ENCODE data around the gene RBM12.
A peak's percentile ranks its signal among the peaks of the same experiment; 100 is the strongest.
"Not testable (repeated sequence)": the region's sequence is repeated elsewhere in the genome, so short reads cannot be mapped to it uniquely, and the experiment has no call there.

RBM12 gene

DNA sequence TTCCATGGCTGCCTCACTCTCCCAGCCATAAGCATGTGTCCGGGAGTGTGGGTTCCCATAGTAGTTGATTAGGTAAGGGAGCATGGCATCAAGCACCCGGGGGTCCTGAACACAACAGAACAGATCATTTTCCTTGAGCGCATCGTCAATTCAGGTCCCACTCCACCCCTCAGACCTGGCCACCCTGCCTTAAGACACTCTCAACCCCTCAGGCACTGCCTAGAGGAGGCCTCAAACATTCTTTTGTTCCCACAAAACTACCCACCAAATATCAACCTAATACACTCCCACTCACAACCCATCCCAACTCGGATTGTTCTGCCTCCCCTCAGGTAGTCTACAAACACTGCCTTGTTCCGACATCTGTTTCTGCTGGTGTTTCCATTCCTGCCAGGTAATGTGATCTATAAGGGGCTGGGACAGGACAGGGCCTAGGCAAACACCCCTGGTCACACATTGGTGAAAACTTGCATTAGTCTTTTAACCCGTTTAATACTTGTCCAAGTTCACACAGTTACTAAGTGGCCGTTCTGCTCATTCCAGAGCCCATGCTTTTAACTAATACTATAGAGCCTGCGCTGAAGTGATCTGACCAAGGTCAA lies 33.1 kb upstream of the RBM12 start:
- DNase-seq: no peak

DNA sequence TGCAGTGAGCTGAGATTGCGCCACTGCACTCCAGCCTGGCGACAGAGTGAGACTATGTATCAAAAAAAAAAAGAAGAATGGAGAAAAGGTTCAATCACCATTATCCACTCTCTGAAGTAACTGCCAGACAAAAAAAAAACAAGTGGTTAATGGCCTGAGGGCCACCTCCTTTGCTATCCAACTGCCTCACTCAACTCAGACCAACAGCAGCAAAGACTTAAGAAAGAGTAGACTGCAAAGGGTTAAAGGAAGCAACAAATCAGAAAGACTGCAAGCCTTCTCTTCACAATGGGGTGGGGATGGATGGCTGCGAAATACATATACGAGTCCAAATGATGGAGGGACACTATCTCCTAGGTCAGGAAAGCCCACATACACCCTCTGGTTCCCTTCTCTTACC lies 31.3 kb upstream of the RBM12 start:
- no peak for DNase-seq

DNA sequence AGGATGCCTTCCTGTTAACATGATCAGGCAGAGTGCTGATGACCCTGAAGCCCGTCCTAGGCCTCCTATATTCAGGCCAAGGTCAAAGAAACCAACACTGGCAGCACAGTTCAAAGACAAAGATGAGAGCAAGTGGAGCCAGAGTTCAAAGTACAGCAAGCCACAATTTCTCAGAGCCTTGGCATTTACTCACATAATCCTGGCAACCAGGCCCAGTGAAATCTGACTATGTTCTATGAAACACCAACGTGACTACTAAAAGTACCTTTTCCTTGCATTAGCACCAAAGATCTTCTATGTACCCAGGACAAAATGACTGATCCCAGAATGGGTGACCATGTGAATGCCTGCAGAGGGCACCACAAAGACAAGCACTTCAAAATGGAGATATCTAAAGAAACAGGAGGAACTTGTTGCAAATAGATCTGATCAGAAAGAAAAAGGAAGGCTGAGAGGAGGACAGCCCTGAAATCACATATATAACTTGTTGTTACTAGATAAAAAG lies 30.6 kb upstream of the RBM12 start:
- no peak for DNase-seq

DNA sequence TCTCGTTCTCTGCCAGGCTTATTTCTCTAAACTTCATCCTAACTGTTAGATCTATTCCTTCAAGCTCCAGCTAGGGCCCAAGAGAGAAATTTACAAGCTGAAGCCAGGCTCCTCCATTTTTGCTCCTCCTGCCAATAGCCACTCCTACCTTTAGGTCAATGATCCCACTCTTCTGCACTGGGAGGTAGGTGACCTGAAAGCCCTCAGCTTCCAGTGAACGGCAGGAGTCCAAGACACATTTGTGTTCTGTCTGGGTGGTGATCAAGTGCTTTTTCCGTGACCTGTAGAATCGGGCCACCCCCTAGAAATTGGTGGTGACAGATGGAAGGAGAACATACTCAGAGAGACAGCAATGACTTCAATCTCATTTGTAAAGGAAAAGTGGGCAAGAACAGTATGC lies 25.6 kb upstream of the RBM12 start:
- no peak for DNase-seq

DNA sequence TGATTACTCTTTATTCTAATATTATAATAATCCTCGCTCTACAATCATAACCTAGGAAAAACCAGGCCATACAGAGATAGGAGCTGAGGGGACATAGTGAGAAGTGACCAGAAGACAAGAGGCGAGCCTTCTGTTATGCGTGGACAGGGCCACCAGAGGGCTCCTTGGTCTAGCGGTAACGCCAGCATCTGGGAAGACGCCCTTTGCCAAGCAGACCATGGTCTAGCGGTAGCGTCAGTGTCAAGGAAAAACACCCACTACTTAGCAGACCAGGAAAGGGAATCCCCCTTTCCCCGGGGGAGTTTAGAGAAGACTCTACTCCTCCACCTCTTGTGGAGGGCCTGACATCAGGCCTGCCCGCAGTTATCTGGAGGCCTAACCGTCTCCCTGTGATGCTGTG lies 22.2 kb upstream of the RBM12 start:
- DNase-seq: not testable (repeated sequence)

DNA sequence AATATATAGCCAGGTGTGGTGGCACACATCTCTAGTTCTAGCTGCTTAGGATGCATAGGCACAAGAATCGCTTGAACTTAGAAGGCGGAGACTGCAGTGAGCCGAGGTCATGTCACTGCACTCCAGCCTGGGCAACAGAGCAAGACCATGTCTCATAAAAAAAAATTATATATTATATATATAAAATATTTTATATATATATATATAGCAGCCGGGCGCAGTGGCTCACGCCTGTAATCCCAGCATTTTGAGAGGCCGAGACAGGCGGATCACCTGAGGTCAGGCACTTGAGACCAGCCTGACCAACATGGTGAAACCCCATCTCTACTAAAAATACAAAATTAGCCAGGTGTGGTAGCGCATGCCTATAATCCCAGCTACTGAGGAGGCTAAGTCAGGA lies 20.7 kb upstream of the RBM12 start:
- DNase-seq: not testable (repeated sequence)

DNA sequence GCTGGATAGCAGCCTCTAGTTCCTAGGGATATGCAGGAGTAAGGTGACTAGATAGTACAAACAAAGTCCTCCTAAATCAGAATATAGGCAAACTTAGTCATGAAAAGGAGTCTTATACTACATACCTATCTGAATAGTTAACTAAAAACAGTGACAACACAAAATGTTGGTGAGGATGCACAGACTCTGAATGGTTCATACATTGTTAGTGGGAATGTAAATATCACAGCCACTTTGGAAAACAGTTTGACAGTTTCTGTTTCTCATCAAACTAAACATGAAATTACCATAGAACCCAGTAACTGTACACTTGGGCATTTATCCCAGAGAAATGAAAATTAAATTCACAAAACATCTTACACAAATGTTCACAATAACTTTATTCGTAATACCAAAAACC lies 17.3 kb upstream of the RBM12 start:
- no peak for DNase-seq

DNA sequence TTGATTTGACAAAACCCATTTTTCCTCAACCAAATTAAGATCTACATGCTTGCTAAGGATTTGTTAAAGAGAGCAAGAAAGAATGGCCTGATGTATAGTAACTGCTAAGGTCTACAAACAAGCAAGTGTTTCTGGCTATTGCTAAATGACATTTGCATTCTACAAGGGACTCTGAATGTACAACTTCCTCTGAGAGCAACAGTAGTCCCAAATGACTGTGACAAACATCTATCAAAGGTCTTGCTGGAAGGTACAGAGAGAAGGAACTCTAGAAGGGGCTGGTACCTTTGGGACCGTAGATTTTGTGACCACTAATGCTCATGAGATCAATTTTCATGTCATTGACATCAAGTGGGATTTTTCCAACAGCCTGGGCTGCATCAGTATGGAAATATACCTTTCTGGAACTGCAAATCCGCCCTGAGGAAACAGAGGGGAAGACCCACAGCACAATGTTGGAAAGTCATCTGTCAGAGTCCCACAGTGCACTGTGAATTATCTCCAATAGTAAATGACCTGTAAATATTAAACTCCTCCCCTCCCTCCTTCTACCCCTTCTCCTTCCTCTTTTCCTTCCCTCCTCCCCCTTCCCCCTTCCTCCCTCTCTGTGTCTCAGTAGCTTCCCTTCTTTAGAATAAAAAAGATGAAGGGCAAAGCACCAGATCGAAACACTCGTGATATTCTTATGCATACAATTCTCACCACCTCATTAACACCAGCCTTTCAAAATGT lies 15.9 kb upstream of the RBM12 start:
- DNase-seq: peak; percentile 27 to 49

DNA sequence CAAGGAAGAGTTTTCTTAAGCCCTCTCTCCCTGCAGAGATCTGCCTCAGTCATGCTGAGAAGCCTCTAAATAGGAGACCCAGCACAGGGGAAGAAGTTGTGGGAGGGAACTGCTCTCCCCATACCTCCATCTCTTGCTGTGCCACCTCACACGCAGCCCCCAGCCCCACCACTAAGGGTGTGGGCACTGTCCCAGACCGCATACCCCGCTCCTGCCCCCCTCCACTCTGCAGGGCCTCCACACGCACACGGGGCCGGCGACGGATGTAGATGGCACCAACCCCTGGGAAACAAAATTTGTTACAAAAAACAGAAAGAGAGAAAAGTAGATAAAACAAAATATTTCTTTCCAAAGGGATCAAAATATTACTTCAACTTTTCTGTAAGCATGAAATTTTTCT lies 10.2 kb upstream of the RBM12 start:
- DNase-seq: no peak

DNA sequence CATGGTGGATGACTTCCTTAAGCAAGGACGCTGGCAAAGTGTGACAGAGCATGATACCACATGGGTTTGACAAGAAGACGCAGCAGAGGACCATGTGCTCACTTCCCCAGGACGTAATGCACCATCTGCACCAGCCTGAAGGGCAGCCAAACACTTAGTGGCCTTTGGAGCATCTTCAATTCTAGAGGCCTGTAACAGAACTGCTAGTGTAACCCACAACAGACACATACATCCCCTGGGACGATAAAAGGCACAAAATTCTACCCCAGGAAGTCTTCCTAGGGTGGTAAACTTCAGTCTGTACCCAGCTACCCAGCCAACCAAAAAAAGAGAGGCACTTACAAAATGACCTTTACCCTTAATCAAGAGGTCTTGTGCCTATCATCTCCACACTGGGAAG lies 9.2 kb upstream of the RBM12 start:
- no peak for DNase-seq

DNA sequence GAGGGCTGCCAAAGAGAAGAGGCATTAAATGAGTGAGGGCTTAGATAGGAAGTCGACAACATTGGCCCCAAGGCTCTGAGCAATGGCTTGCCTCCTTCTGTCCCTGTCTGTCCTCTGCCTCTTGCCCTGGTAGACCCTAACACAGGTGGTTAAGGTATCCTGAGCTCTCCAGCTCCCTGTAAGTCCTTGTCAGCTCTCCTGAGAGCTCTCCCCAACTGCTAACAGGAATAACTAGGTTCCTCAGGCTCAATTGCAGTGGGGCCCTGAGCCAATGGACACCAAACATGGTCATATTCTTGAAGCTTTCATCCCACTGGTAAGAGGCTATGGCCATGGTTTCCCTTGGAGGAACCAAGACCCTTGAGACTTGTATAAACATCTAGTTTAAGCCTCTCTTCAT lies 5.0 kb upstream of the RBM12 start:
- DNase-seq: no peak

DNA sequence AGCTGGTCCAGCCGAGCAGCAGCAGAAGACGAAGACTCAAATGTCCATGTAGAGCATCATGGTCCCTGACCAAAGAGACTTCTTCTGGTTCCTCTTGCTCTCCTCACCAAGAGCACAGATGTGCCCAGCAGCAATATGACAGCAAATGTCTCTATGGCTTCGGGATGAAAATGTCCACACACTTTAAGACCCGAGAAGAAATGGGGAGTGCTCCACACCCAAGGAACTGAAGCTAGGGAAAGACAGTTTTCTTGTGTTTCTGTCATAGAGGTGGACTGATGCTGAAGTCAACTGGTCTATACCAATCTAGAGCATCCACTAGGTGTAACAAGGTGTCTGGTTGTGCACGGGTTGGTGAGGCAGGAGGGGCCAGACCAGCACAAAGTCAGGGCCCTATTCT lies 4.5 kb upstream of the RBM12 start:
- no peak for DNase-seq

DNA sequence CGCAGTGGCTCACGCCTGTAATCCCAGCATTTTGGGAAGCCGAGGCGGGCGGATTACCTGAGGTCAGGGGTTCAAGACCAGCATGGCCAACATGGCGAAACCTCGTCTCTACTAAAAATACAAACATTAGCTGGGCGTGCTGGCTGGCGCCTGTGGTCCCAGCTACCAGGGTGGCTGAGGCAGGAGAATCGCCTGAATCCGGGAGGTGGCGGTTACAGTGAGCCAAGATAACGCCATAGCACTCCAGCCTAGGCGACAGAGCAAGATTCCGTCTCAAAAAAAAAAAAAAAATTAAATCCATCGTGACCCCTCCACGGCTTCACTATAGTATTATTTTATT lies 1.2 kb upstream of the RBM12 start:
- DNase-seq: no peak

DNA sequence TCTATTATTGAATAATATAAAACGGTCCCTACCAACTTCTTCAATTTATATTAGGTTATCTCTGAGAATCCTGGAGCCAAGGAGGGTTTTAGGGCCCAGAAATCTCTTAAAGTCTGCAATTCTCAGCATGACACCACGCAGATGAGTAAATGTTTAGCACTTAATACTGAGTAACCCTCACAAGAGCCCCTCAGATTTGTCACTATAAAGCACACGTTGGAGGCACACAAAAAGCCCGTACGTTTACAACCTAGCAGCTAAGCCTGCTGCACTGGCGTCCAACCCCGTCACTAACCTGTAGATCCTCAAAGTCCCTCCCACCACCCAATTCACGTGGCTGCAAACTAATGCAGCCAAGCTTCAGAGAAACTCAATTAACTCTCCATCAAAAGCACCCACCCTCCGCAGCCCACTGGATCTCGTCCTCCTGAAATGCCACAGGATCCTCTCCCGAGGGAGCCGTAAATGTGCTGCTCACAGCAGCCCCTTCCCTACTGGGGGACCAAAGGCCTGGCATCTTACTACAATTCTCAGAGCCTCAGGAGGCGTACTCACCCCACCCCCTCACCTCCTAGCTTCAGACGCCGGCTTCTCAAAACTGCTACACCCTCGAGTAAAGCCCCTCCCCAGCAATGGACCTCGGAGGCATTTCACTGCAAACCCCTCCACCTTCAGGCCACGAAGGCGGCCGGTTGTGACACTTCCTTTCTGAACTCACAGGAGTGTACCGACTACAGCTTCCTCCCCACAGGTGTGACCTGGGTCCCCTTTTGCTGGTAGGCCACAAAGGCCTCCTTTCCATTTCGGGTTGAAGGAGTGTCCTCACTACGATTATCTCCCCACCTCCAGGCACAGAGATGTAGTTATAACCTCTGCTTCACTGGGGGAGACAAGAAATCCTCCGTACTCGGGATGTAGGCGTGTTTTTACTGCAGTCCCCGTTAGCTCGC lies 909 bp downstream of the RBM12 start:
- no peak for DNase-seq

DNA sequence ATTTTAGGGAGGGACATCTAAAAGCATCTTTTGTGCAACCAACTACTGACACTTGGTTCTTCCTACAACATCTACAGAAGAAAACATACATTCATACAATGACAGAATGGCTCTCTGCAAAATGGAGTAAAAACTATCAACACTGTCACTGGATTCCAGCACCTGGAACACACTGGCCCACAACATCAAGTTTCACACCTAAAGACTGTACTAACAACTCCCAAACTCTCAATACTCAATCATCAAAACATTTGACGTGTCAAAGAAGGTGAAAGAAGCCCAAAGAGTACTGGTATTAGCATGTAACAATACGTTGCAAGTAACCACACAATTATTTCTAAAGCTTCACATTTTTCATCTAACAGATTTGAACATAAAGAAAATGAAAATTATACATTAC lies 2.1 kb downstream of the RBM12 start:
- DNase-seq: no peak

DNA sequence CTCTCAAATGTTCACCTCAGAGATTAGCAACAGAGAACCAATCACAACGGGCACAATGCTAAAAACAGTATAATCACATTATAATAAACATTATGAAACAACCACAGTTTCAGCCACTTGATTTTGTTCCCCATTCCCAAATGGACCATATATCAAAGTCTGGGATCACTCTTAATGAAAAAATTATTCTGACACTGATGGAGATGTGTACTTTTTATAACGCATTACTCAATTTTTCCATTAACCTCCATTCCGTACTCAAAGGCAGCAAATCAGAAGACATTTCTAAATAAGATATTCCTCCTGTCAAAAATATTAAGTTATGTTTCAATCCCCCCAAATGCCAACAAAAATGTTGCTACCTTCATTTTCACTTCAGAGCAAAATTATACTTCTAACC lies 2.8 kb downstream of the RBM12 start:
- DNase-seq: no peak

DNA sequence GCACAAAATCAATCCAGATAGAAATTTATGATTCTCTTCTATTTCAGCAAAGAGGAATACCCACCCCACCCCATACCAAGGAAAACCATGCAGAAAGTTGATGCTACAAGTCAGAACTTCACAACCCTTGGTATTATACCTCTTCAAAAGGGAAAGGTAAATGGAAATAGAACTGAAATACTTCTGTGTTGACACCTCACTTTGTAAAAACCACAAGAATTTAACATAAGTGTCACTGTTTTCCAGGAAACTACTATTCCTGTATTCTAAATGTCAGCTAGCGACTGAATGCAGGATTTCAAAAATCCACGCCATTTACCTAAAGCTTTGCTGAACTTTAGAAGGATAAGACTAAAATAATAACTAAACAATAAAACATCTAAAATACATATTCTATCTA lies 3.6 kb downstream of the RBM12 start:
- DNase-seq: no peak

DNA sequence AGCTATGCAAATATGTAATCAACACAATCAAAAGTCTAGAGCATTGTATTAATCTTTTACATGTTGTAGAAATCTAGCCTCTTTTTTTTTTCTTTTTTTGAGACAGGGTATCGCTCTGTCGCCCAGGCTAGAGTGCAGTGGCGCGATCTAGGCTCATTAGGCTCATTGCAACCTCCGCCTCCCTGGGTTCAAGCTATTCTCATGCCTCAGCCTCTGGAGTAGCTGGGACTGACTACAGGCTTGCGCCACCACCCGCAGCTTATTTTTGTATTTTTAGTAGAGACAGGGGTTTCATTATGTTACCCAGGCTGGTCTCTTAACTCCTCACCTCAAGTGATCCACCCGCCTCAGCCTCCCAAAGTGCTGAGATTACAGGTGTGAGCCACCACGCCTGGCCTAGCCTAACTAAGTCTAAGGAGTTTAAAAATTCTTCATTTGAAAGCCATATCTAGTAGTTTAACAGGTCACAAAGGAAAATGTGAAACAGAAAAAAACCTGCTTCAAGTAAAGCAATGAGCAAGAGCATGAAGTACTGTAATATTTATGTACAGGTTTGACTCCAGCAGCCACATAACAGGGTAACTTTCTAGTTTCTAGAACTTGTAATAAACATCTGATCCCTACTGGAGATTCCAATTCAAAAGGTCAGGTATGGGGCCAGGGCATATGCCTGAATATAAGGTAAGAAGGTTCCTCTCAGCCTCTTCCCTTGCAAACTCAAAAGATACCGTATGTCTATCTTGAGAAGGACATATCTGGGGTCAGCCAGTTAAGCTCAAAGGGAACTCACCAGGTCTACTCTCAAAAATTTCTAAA lies 4.4 kb downstream of the RBM12 start:
- DNase-seq: no peak

DNA sequence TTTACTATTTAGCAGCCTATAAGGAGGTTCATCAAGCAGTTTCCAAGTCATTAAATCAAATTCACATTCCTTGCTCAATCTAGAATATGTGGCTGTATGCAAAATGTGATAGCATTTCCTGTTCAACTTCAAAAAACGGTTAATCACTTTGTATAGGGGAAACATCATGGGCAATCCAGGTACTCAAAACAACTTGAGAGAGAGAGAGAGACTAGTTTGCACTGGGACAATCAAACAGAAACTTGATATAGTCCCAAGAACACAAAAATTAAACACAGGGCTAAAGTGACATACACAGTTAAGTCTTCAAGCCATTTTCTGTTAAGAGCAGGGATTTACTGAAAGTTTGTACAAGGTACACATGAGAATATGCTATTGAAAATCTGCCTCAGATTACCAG lies 7.4 kb downstream of the RBM12 start:
- no peak for DNase-seq

DNA sequence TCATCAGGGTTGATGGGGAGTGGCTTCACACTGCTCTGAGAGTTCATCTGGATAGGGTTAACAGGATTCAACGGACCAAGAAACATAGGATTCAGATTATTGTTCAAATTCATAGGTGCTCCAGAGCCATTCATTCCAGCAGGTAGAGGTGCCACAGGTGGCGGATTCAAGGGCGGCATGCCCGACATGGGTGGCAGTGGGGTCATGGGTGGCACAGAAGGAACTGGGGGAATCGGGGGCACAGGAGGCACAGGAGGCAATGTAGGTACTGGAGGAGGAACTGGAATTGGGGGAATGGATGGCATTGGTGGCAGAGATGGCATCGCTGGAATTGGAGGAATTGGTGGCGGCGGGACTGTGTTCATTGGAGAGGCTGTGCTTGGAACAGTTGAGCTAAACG lies 10.3 kb downstream of the RBM12 start:
- DNase-seq: no peak

DNA sequence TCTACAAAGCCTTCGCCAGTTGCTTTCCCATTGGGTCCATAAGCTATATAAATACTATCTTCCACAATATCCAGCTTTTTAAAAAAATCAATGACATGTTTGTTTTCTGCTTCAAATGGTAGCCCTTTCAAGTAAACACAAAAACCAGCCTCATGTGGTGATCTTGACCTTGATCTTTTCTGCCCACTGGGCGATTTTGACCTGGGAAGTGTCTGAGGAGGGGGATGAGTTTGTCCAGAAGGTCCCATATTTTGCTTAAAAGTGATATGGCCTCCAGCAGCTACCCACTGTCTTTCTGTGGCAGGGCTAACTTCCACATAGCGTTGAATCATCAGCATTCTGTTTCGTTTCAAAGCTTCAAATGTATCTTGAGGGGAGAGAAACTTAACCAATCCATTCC lies 10.8 kb downstream of the RBM12 start:
- no peak for DNase-seq

DNA sequence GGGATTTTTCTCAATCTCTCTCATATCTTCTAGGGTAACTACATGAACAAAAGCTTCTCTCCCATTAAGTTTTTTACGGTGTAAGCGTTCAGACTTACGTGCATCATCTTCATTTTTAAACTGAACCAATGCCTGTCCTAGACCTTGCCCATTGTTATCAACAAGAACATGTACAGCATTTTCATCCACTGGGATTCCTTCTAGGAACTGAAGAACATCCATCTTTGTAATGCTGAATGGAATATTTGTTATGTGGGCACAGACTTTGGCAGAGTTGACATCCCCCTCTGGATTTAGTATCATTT lies 11.3 kb downstream of the RBM12 start:
- no peak for DNase-seq

All from AML-193 (cell line).